Smooth muscle cell (in vitro differentiated cells): ENCODE measurements around the gene APBA2. TPM values are rescaled to one million over a fixed set of nuclear protein-coding genes. Genes with fewer than 3 reads are reported as not detected.
"Not testable (repeated sequence)": the region's sequence is repeated elsewhere in the genome, so short reads cannot be mapped to it uniquely, and the experiment has no call there.

ENCODE experiments used
- DNase-seq: peaks from one replicate; lab custom pipeline; 2025; ENCODE audit not compliant: unreplicated experiment; lab: John Stamatoyannopoulos, UW
- H2AFZ ChIP-seq: fragments of 200-600 bp; sonication (generic); 2 replicates; pipeline ENCODE4 v1.6.0; 2016; ENCODE audit warnings: antibody characterized with exemption, low read depth, mild to moderate bottlenecking
- H3F3A ChIP-seq: fragments of 200-600 bp; sonication (generic); 2 replicates; pipeline ENCODE4 v1.6.0; 2017; ENCODE audit warnings: antibody characterized with exemption, low read depth
- H3K27ac ChIP-seq: fragments of 200-600 bp; sonication (generic); 2 replicates; pipeline ENCODE4 v1.5.1; 2016; ENCODE audit warnings: low read depth, mild to moderate bottlenecking
- H3K27me3 ChIP-seq: fragments of 200-600 bp; sonication (generic); 2 replicates; pipeline ENCODE4 v1.6.1; 2016; ENCODE audit warnings: low read depth, mild to moderate bottlenecking
- H3K36me3 ChIP-seq: fragments of 200-600 bp; sonication (generic); 2 replicates; pipeline ENCODE4 v1.5.1; 2016; ENCODE audit warnings: low read depth
- H3K4me1 ChIP-seq: fragments of 200-600 bp; sonication (generic); 2 replicates; pipeline ENCODE4 v1.5.1; 2016; ENCODE audit warnings: low read depth
- H3K4me2 ChIP-seq: fragments of 200-600 bp; sonication (generic); 2 replicates; pipeline ENCODE4 v1.6.0; 2016; ENCODE audit warnings: mild to moderate bottlenecking
- H3K4me3 ChIP-seq: fragments of 200-600 bp; sonication (generic); 2 replicates; pipeline ENCODE4 v1.5.1; 2016; ENCODE audit warnings: mild to moderate bottlenecking
- H3K79me2 ChIP-seq: fragments of 200-600 bp; sonication (generic); 2 replicates; pipeline ENCODE4 v1.6.0; 2016; ENCODE audit warnings: low read depth, mild to moderate bottlenecking
- H3K9ac ChIP-seq: fragments of 200-600 bp; sonication (generic); 2 replicates; pipeline ENCODE4 v1.6.0; 2016; ENCODE audit warnings: low read depth
- H3K9me3 ChIP-seq: fragments of 200-600 bp; sonication (generic); replicated peaks from 2 replicates; pipeline ENCODE4 v1.5.1; 2016; ENCODE audit warnings: low read depth
- H4K20me1 ChIP-seq: fragments of 200-600 bp; sonication (generic); 2 replicates; pipeline ENCODE4 v1.6.0; 2016; ENCODE audit warnings: low read depth
- CTCF ChIP-seq: fragments of 200-600 bp; sonication (generic); IDR thresholded peaks from 2 replicates; pipeline ENCODE4 v1.5.1; 2017; ENCODE audit warnings: borderline replicate concordance, mild to moderate bottlenecking, antibody characterized with exemption; ENCODE audit not compliant: insufficient read depth, poor library complexity, severe bottlenecking
- WGBS: methylation state at CpG from one replicate; pipeline ENCODE4 v1.1.7; 2016; ENCODE audit warnings: low lambda C conversion rate; 5-methylcytosine and 5-hydroxymethylcytosine counted together
- polyA plus RNA-seq: library from polyadenylated mRNA; unstranded; fragments of >200 nt; fragmentation: Nextera tagmentation; extraction: Ambion mirVana; gene quantifications from 2 replicates; pipeline ENCODE4 v1.2.1, GENCODE V29; 2016
- total RNA-seq: library from RNA; depleted of rRNA; stranded (reverse); fragments of >200 nt; gene quantifications from 2 replicates; pipeline ENCODE4 v1.2.3, GENCODE V29; 2014

APBA2 gene
- total and polyA plus RNA-seq, 2 experiments from 2014 or later, result 10.2 to 14.9 TPM

- no peak for TF ChIP-seq CTCF
- no peak for DNase-seq
- Histone ChIP-seq H2AFZ (no peak overlapping the region), H3K27me3 (no peaks in the 10 kb centered on the region), H3F3A (no peaks in the 10 kb centered on the region), H3K4me1 (no peaks in the 10 kb centered on the region), H3K4me2 (no peak overlapping the region), H3K9me3 (no peaks in the 10 kb centered on the region), H3K79me2 (no peaks in the 10 kb centered on the region), H3K9ac (no peak overlapping the region), H3K36me3 (no peaks in the 10 kb centered on the region), H3K4me3 (no peak overlapping the region), H3K27ac (no peak overlapping the region), H4K20me1 (no peaks in the 10 kb centered on the region)
- WGBS, result 94% methylated on average over 31 of the region's 31 CpGs
Measured at GRCh38 chr15:29159771-29160455, 274.1 kb downstream of the APBA2 start.

GRCh38 chr15:29162411-29162810 is 276.6 kb downstream of the APBA2 start:
- H3K27me3 ChIP-seq, result no peaks in the 10 kb centered on the region
- no peaks in the 10 kb centered on the region for H3K4me1 ChIP-seq
- no peaks in the 10 kb centered on the region for H3K79me2 ChIP-seq
- no peaks in the 10 kb centered on the region for H4K20me1 ChIP-seq
- H3K9me3 ChIP-seq, result no peaks in the 10 kb centered on the region
- H2AFZ ChIP-seq, result no peak overlapping the region
- H3F3A ChIP-seq, result no peaks in the 10 kb centered on the region
- no peak overlapping the region for H3K27ac ChIP-seq
- no peak for DNase-seq
- no peaks in the 10 kb centered on the region for H3K36me3 ChIP-seq
- no peak overlapping the region for H3K4me2 ChIP-seq
- WGBS, result 86% methylated on average over 5 of the region's 5 CpGs
- no peak for TF ChIP-seq CTCF
- H3K4me3 ChIP-seq, result no peak overlapping the region
- H3K9ac ChIP-seq, result no peak overlapping the region

- not testable (repeated sequence) for H3K4me2 ChIP-seq, H3K27ac ChIP-seq, H3K4me3 ChIP-seq, H2AFZ ChIP-seq, H4K20me1 ChIP-seq, H3K4me1 ChIP-seq, H3F3A ChIP-seq, H3K9me3 ChIP-seq, H3K27me3 ChIP-seq, H3K79me2 ChIP-seq, DNase-seq, H3K36me3 ChIP-seq, H3K9ac ChIP-seq
- WGBS, result 90% methylated on average over 2 of the region's 2 CpGs
Measured at GRCh38 chr15:29167122-29167521, 281.3 kb downstream of the APBA2 start.

Other genes with a start within 250 kb of the APBA2 start
- gene GOLGA8M, start 173.6 kb upstream of the APBA2 start, total RNA-seq, result 0.18 and 0.67 TPM in 2 replicates
- gene GOLGA8M, start 173.6 kb upstream of the APBA2 start, polyA plus RNA-seq, result not detected in 2 replicates
- not detected in 2 replicates for gene GOLGA6L7, start 37.3 kb upstream of the APBA2 start, total RNA-seq
- 0.19 TPM in 1 of 2 replicates, not detected in the other for gene GOLGA6L7, start 37.3 kb upstream of the APBA2 start, polyA plus RNA-seq